Neutrophil (primary cell): ENCODE measurements around the gene BAZ2A.

ENCODE experiments used
- H3K27ac ChIP-seq: fragments of 200-600 bp; sonication (generic); 2 replicates; pipeline ENCODE4 v1.5.1; 2016; ENCODE audit warnings: mild to moderate bottlenecking, moderate library complexity
- H3K27me3 ChIP-seq: fragments of 200-600 bp; sonication (generic); 2 replicates; pipeline ENCODE4 v1.6.0; 2016; ENCODE audit warnings: mild to moderate bottlenecking
- H3K36me3 ChIP-seq: fragments of 200-600 bp; sonication (generic); 2 replicates; pipeline ENCODE4 v1.5.1; 2017
- H3K4me1 ChIP-seq, 2 experiments: fragments of 200-600 bp in 1 of 2; sonication (generic) in 1 of 2; 1 replicate in 1 of 2; 2 replicates in 1 of 2; pipeline versions ENCODE4 v1.5.1 to v1.6.1; 2013 to 2016; ENCODE audit warnings: low read depth in 1 of 2, low read length in 1 of 2, mild to moderate bottlenecking in 1 of 2, moderate library complexity in 1 of 2; ENCODE audit not compliant: control insufficient read depth in 1 of 2, insufficient read depth in 1 of 2
- H3K4me3 ChIP-seq, 2 experiments: fragments of 200-600 bp in 1 of 2; sonication (generic) in 1 of 2; 1 replicate in 1 of 2; 2 replicates in 1 of 2; pipeline ENCODE4 v1.5.1; 2013 to 2016; ENCODE audit warnings: low read depth in 1 of 2, low read length in 1 of 2, mild to moderate bottlenecking in 1 of 2, moderate library complexity in 1 of 2
- H3K9me3 ChIP-seq: fragments of 200-600 bp; sonication (generic); 2 replicates; pipeline ENCODE4 v1.5.1; 2016
- TF ChIP-seq, protein P1 (sequence below): fragments of 200-600 bp; sonication (generic); IDR thresholded peaks from 2 replicates; pipeline ENCODE4 v1.5.1; 2016; ENCODE audit warnings: antibody characterized with exemption

Gene BAZ2A

DNA sequence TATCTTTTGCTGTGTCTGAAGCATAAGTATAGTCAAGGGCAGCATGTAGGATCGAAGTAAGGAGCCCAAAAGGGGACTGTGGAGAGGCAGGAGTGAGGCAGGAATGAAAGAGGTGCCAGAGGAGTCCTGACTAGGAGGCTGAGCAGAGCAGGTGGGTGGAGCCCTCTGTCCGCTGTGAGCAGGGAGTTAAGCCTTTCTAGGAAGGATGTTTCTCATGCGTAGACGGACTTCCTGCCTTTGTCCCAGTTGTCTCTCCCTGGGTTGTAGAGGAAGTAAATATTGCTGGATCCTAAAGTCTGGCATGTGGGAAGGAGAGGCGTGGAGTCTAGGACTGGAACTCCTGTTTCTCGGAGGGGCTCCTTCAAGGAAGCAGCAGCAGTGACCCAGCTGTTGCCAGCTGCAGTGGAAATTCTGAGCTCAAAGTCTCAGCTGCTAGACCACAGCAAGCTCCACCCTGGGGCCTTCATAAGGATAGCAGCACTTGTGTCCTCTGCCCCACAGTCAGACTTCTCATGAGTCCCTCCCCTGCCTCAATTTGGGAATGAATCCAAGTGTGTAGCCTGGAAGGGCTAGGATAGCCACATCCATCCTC, 64.5 kb downstream of the BAZ2A start:
- no peaks in the 10 kb centered on the region for H3K27me3 ChIP-seq
- TF ChIP-seq, protein P1, sequence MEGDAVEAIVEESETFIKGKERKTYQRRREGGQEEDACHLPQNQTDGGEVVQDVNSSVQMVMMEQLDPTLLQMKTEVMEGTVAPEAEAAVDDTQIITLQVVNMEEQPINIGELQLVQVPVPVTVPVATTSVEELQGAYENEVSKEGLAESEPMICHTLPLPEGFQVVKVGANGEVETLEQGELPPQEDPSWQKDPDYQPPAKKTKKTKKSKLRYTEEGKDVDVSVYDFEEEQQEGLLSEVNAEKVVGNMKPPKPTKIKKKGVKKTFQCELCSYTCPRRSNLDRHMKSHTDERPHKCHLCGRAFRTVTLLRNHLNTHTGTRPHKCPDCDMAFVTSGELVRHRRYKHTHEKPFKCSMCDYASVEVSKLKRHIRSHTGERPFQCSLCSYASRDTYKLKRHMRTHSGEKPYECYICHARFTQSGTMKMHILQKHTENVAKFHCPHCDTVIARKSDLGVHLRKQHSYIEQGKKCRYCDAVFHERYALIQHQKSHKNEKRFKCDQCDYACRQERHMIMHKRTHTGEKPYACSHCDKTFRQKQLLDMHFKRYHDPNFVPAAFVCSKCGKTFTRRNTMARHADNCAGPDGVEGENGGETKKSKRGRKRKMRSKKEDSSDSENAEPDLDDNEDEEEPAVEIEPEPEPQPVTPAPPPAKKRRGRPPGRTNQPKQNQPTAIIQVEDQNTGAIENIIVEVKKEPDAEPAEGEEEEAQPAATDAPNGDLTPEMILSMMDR: no peak
- H3K4me1 ChIP-seq: peaks cover 54 to 55% of the 10 kb centered on the region in 2 experiments
- no peaks in the 10 kb centered on the region for H3K36me3 ChIP-seq
- H3K9me3 ChIP-seq: no peaks in the 10 kb centered on the region
- H3K4me3 ChIP-seq: no peak overlapping the region
- H3K27ac ChIP-seq: peak overlapping the region; percentile 77

DNA sequence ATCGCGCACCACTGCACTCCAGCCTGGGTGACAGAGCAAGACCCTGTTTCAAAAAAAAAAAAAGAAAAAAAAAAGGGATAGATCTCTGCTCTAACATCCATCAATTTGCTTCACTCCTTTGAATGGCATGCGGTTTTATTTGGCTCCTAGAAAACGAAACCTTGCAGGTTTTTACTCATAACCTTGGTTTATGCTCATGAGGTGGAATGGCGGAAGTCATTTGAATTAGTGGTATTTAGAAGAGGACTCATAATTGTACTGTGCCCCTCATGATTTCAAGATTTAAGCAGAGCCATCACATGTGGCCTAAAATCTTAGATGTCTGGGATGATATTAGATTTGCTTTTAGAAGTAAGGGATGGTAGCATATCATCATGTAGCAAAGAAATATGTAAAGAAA, 79.1 kb downstream of the BAZ2A start:
- no peak overlapping the region for H3K27ac ChIP-seq
- H3K27me3 ChIP-seq: no peaks in the 10 kb centered on the region
- no peaks in the 10 kb centered on the region for H3K36me3 ChIP-seq
- no peak overlapping the region for H3K4me3 ChIP-seq
- H3K4me1 ChIP-seq: no peaks in the 10 kb centered on the region
- TF ChIP-seq, protein P1: no peak
- no peaks in the 10 kb centered on the region for H3K9me3 ChIP-seq

DNA sequence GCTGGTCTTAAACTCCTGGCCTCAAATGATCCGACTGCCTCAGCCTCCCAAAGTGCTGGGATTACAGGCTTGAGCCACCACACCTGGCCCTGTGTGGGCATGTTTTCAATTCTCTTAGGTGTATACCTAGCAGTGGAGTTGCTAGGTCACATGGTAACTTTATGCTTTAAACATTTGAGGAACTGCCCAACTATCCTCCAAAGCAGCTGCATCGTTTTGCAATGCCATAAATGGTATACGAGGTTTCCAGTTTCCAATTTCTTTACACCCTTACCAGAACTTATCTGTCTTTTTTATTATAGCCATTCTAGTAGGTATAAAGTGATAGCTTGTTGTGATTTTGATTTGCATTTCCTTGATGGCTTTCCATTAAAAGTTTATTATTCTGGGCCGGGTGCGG, 83.4 kb downstream of the BAZ2A start:
- no peaks in the 10 kb centered on the region for H3K27me3 ChIP-seq
- H3K27ac ChIP-seq: no peak overlapping the region
- H3K36me3 ChIP-seq: no peaks in the 10 kb centered on the region
- TF ChIP-seq, protein P1: no peak
- no peaks in the 10 kb centered on the region for H3K9me3 ChIP-seq
- H3K4me1 ChIP-seq: no peaks in the 10 kb centered on the region
- H3K4me3 ChIP-seq: no peak overlapping the region
